ENCODE data around the gene RASGRP3.
"Not testable (repeated sequence)": the region's sequence is repeated elsewhere in the genome, so short reads cannot be mapped to it uniquely, and the experiment has no call there.

The RASGRP3 gene
- total RNA-seq: 6.8 to 16.6 (median 13.9) reads per million in 9 experiments

DNA sequence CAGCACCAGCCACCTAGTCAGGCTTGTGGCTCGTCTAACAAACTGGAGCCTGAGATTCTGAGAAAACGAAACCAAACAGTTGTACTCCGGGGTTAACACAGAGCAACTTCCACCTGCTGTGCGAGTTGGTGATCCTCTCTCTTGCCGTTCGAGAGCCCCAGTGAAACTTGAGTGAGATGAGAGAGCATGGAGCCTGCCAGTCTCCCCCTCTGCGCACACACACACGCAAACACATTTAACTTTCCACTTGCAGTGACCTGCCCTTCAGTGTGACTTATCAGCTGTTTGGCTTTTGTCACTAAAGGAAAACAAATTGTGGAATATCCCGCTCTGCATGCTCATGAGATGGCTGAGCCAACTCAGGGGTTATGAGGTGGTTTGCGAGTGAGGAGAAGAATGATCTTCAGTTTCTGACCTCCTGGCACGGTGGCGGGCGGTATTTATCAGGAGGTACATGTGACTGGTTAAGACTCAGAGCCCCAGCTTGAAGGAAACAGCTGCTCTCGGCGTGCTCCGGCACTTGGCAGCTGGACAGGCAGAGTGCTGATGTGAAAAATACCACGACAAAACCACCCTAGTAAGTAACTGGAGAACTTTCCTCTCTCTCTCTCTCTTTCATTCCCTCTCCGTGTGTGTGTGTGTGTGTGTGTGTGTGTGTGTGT lies at the start of gene RASGRP3:
Gene RASGRP3, plus strand, starts transcription at position 519 of the 662 bp plus-strand sequence. CDS start 38,488 bp downstream, outside the sequence.
- no peaks in the 10 kb centered on the region for H3K27me3 Mint-ChIP-seq
- peak; percentile 73 for ATAC-seq (replicated peaks)
- H3K9me3 Mint-ChIP-seq: no peaks in the 10 kb centered on the region
- H3K4me1 Mint-ChIP-seq (ENCODE audit: low read depth in 2 of 2): peaks cover 18 to 23% of the 10 kb centered on the region in 2 donors
- peak within 1 kb of the TSS; percentile 98 for H3K27ac Mint-ChIP-seq
- DNase-seq: peak; percentile 49 to 67 (median 57)
- H3K36me3 Mint-ChIP-seq (ENCODE audit: insufficient read depth): peaks cover 12% of the 10 kb centered on the region
- H3K4me3 Mint-ChIP-seq: peak within 1 kb of the TSS; percentile 88 to 94

GRCh38 chr2:33426666-33427231 lies 49.7 kb upstream of the RASGRP3 start:
- no peak overlapping the region for H3K4me3 Mint-ChIP-seq
- H3K27ac Mint-ChIP-seq: no peak overlapping the region
- no peaks in the 10 kb centered on the region for H3K9me3 Mint-ChIP-seq
- ATAC-seq (replicated peaks) (no peak), DNase-seq (no peak)
- H3K27me3 Mint-ChIP-seq: peaks cover 11% of the 10 kb centered on the region in 2 donors
- H3K4me1 Mint-ChIP-seq (ENCODE audit: low read depth in 2 of 2): no peaks in the 10 kb centered on the region
- no peaks in the 10 kb centered on the region for H3K36me3 Mint-ChIP-seq (ENCODE audit: insufficient read depth)

DNA sequence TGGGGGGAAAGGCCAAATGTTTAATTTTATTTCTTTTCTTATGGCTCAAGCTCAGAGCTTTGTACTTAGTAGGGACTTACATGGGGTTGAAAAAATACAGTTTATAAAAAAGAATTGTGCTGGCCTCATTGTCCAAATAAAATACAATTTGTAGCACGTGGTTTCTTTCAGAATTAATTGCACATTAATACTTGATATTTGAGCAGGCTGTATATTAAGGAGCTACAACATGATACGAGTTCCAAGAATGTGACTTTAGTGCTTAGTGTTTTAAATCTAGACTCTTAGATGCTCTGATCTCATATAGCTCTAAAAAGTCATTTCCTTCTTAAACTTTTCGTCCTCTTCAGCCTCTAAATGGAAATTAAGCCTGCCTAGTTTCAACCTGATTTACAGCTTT lies 46.4 kb upstream of the RASGRP3 start:
- no peaks in the 10 kb centered on the region for H3K4me1 Mint-ChIP-seq (ENCODE audit: low read depth in 2 of 2)
- H3K4me3 Mint-ChIP-seq: no peak overlapping the region
- no peak for DNase-seq
- no peak for ATAC-seq (replicated peaks)
- H3K27ac Mint-ChIP-seq: no peak overlapping the region
- peaks cover 21 to 25% of the 10 kb centered on the region in 2 donors for H3K27me3 Mint-ChIP-seq
- no peaks in the 10 kb centered on the region for H3K9me3 Mint-ChIP-seq
- H3K36me3 Mint-ChIP-seq (ENCODE audit: insufficient read depth): no peaks in the 10 kb centered on the region

DNA sequence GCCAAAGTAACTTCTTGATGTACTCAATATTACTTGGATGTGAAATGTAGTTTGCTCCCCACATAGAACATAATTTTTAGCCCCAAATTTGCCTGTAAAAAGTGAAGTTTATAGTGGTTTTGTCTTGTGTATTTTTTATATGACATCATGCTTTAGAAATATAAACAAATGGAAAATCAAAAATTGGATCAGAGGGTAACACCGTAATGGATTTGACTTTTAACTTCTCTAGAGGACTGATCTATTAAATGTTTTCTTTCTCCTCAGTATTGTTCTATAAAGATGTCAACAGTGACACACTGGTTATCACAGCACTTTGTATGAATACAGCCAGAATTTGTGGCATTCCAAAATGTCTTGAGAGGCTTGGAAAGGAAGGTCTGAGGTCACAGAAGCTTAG lies 45.6 kb upstream of the RASGRP3 start:
- Mint-ChIP-seq H3K4me3 (no peak overlapping the region), H3K36me3 (ENCODE audit: insufficient read depth) (no peaks in the 10 kb centered on the region), H3K4me1 (ENCODE audit: low read depth in 2 of 2) (no peaks in the 10 kb centered on the region), H3K27me3 (peaks cover 21 to 29% of the 10 kb centered on the region in 2 donors), H3K27ac (no peak overlapping the region), H3K9me3 (no peaks in the 10 kb centered on the region)
- ATAC-seq (replicated peaks) (no peak), DNase-seq (no peak)

- Mint-ChIP-seq H3K27me3 (peaks cover 21 to 40% of the 10 kb centered on the region in 2 donors), H3K27ac (no peak overlapping the region), H3K4me1 (ENCODE audit: low read depth in 2 of 2) (no peaks in the 10 kb centered on the region), H3K36me3 (ENCODE audit: insufficient read depth) (no peaks in the 10 kb centered on the region), H3K9me3 (no peaks in the 10 kb centered on the region), H3K4me3 (no peak overlapping the region)
- ATAC-seq (replicated peaks) (no peak), DNase-seq (no peak)
These were observed 43.6 kb upstream of the RASGRP3 start for GRCh38 chr2:33432871-33433270.

- H3K36me3 Mint-ChIP-seq (ENCODE audit: insufficient read depth): no peaks in the 10 kb centered on the region
- DNase-seq (no peak), ATAC-seq (replicated peaks) (no peak)
- no peak overlapping the region for H3K4me3 Mint-ChIP-seq
- no peaks in the 10 kb centered on the region for H3K9me3 Mint-ChIP-seq
- H3K27me3 Mint-ChIP-seq: peaks cover 21 to 33% of the 10 kb centered on the region in 2 donors
- H3K4me1 Mint-ChIP-seq (ENCODE audit: low read depth in 2 of 2): no peaks in the 10 kb centered on the region
- no peak overlapping the region for H3K27ac Mint-ChIP-seq
These were observed 42.9 kb upstream of the RASGRP3 start for GRCh38 chr2:33433279-33434235.

- peaks cover 22 to 40% of the 10 kb centered on the region in 2 donors for H3K27me3 Mint-ChIP-seq
- H3K36me3 Mint-ChIP-seq (ENCODE audit: insufficient read depth): no peaks in the 10 kb centered on the region
- no peaks in the 10 kb centered on the region for H3K9me3 Mint-ChIP-seq
- no peaks in the 10 kb centered on the region for H3K4me1 Mint-ChIP-seq (ENCODE audit: low read depth in 2 of 2)
- no peak for ATAC-seq (replicated peaks)
- no peak overlapping the region for H3K4me3 Mint-ChIP-seq
- no peak for DNase-seq
- no peak overlapping the region for H3K27ac Mint-ChIP-seq
These were observed 40.9 kb upstream of the RASGRP3 start for GRCh38 chr2:33435518-33435917.

- DNase-seq: no peak
- no peak for ATAC-seq (replicated peaks)
- Mint-ChIP-seq H3K4me1 (ENCODE audit: low read depth in 2 of 2) (no peaks in the 10 kb centered on the region), H3K27me3 (peaks cover 23 to 40% of the 10 kb centered on the region in 2 donors), H3K27ac (no peak overlapping the region), H3K36me3 (ENCODE audit: insufficient read depth) (no peaks in the 10 kb centered on the region), H3K4me3 (no peak overlapping the region), H3K9me3 (no peaks in the 10 kb centered on the region)
These were observed 40.4 kb upstream of the RASGRP3 start for GRCh38 chr2:33436083-33436482.

DNA sequence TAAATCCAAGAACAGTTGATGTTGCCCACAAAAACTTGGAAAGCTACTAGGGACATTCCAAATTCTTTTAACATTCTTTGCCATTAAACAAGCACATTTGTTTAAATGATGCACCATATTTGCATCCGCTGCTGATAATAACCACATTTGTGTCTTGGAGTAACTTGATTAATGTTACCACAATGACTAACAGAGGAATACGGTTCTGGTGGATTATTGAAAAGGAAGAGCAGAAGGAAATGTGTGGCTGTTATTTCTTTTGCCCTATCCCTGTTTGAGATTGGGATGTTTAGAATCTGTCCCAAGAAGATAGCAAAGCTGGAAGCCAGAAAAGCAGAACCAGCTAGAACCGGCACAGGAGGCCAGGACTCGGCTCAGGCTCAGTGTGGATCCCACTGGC lies 39.2 kb upstream of the RASGRP3 start:
- no peak overlapping the region for H3K4me3 Mint-ChIP-seq
- H3K9me3 Mint-ChIP-seq: no peaks in the 10 kb centered on the region
- H3K4me1 Mint-ChIP-seq (ENCODE audit: low read depth in 2 of 2): no peaks in the 10 kb centered on the region
- ATAC-seq (replicated peaks) (no peak), DNase-seq (no peak)
- no peaks in the 10 kb centered on the region for H3K36me3 Mint-ChIP-seq (ENCODE audit: insufficient read depth)
- H3K27me3 Mint-ChIP-seq: peaks cover 14 to 39% of the 10 kb centered on the region in 2 donors
- no peak overlapping the region for H3K27ac Mint-ChIP-seq

- H3K27ac Mint-ChIP-seq: no peak overlapping the region
- peaks cover 9 to 34% of the 10 kb centered on the region in 2 donors for H3K27me3 Mint-ChIP-seq
- no peaks in the 10 kb centered on the region for H3K9me3 Mint-ChIP-seq
- H3K4me1 Mint-ChIP-seq (ENCODE audit: low read depth in 2 of 2): no peaks in the 10 kb centered on the region
- H3K4me3 Mint-ChIP-seq: no peak overlapping the region
- no peak for DNase-seq
- no peaks in the 10 kb centered on the region for H3K36me3 Mint-ChIP-seq (ENCODE audit: insufficient read depth)
- no peak for ATAC-seq (replicated peaks)
These were observed 38.6 kb upstream of the RASGRP3 start for GRCh38 chr2:33437815-33438214.

DNA sequence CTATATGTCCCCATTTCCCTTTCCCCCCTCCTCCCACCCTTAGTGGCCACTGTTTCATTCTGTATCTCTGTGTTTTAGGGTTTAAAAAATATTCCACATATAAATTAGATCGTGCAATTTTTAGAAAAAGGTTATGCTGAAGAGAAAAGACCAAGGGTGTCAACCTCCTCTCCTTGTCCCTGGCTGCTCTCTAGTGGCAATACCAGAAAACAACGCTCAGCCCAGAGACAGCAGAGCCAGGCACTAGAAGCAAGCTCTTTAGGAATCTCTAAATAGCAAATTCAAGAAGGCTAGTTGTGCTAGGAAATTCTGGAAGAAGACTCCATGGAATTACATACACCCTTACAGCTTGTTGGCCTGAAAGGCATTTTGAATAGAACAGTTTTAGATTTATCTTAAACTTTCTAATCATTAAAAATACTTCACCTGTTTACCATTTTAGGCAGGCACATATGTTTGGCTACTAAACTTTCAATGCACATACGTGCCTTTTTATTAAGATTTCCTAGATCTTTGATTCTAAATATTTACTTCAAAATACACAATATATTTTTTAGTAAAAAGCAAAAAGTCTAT lies 35.1 kb upstream of the RASGRP3 start:
- no peak overlapping the region for H3K27ac Mint-ChIP-seq
- peak in 1 of 3 experiments; percentile 5 for DNase-seq
- H3K4me3 Mint-ChIP-seq: no peak overlapping the region
- no peaks in the 10 kb centered on the region for H3K9me3 Mint-ChIP-seq
- H3K27me3 Mint-ChIP-seq: peaks cover 8 to 18% of the 10 kb centered on the region in 2 donors
- peaks cover 2% of the 10 kb centered on the region for H3K36me3 Mint-ChIP-seq (ENCODE audit: insufficient read depth)
- H3K4me1 Mint-ChIP-seq (ENCODE audit: low read depth in 2 of 2): no peaks in the 10 kb centered on the region
- no peak for ATAC-seq (replicated peaks)

DNA sequence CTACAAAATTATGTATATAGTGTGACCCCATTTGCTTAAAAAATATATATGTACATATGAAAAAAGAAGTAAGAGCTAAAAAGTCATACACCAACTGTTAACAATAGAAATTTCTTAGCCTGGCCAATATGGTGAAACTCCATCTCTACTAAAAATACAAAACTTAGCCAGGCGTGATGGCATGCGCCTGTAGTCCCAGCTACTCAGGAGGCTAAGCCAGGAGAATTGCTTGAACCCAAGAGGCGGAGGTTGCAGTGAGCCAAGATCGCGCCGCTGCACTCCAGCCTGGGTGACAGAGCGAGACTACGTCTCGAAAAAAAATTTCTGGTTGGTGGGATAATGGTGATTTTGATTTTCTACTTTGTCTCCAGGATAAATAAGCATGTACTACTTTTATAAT lies 34.4 kb upstream of the RASGRP3 start:
- DNase-seq; H3K4me3 Mint-ChIP-seq; H3K4me1 Mint-ChIP-seq (ENCODE audit: low read depth in 2 of 2); H3K36me3 Mint-ChIP-seq (ENCODE audit: insufficient read depth); ATAC-seq (replicated peaks); H3K9me3 Mint-ChIP-seq; H3K27ac Mint-ChIP-seq: not testable (repeated sequence)
- H3K27me3 Mint-ChIP-seq: peaks cover 8 to 18% of the 10 kb centered on the region in 2 donors

- DNase-seq: no peak
- no peak for ATAC-seq (replicated peaks)
- no peak overlapping the region for H3K27ac Mint-ChIP-seq
- H3K36me3 Mint-ChIP-seq (ENCODE audit: insufficient read depth): peaks cover 3% of the 10 kb centered on the region
- no peaks in the 10 kb centered on the region for H3K4me1 Mint-ChIP-seq (ENCODE audit: low read depth in 2 of 2)
- peaks cover 8 to 14% of the 10 kb centered on the region in 2 donors for H3K27me3 Mint-ChIP-seq
- no peaks in the 10 kb centered on the region for H3K9me3 Mint-ChIP-seq
- no peak overlapping the region for H3K4me3 Mint-ChIP-seq
These were observed 33.8 kb upstream of the RASGRP3 start for GRCh38 chr2:33442528-33443079.

Data from effector memory CD8-positive, alpha-beta T cell (primary cell).